Trophoblast cell (in vitro differentiated cells and primary cell): ENCODE data around the gene FAM20C.

Experiments used
- DNase-seq, 2 donors: peaks; one replicate each; pipeline ENCODE4 v3.0.0-alpha.2; 2016
- H2AFZ ChIP-seq: 2 replicates; pipeline ENCODE4 v1.6.1; 2013; ENCODE audit warnings: low read length, moderate library complexity, mild to moderate bottlenecking; ENCODE audit not compliant: insufficient read depth, poor library complexity
- H2AK5ac ChIP-seq: 2 replicates; pipeline ENCODE4 v1.6.1; 2013; ENCODE audit warnings: mild to moderate bottlenecking, low read length
- H2BK120ac ChIP-seq: 2 replicates; pipeline ENCODE4 v1.6.1; 2013; ENCODE audit warnings: low read length, mild to moderate bottlenecking, moderate library complexity; ENCODE audit not compliant: insufficient read depth, poor library complexity
- H2BK12ac ChIP-seq: 2 replicates; pipeline ENCODE4 v1.6.1; 2013; ENCODE audit warnings: mild to moderate bottlenecking, low read length, moderate library complexity
- H2BK5ac ChIP-seq: 2 replicates; pipeline ENCODE4 v1.6.1; 2013; ENCODE audit warnings: low read length, low read depth, moderate library complexity, mild to moderate bottlenecking; ENCODE audit not compliant: poor library complexity
- H3K14ac ChIP-seq: 2 replicates; pipeline ENCODE4 v1.6.1; 2013; ENCODE audit warnings: mild to moderate bottlenecking, low read length
- H3K18ac ChIP-seq: 2 replicates; pipeline ENCODE4 v1.6.1; 2013; ENCODE audit warnings: mild to moderate bottlenecking, low read length
- H3K23ac ChIP-seq: 2 replicates; pipeline ENCODE4 v1.6.1; 2013; ENCODE audit warnings: low read length
- H3K27ac ChIP-seq: 2 replicates; pipeline ENCODE4 v1.5.1; 2013; ENCODE audit warnings: low read depth, mild to moderate bottlenecking, inconsistent platforms, low read length, moderate library complexity
- H3K27me3 ChIP-seq: 2 replicates; pipeline ENCODE4 v1.6.1; 2013; ENCODE audit warnings: inconsistent platforms, mild to moderate bottlenecking, low read length, moderate library complexity; ENCODE audit not compliant: insufficient read depth
- H3K36me3 ChIP-seq, 2 experiments: 1 replicate in 1 of 2; 2 replicates in 1 of 2; pipeline ENCODE4 v1.6.1; 2013; ENCODE audit warnings: low read length in 2 of 2, mild to moderate bottlenecking in 2 of 2, moderate library complexity in 1 of 2; ENCODE audit not compliant: insufficient read depth in 2 of 2, control insufficient read depth in 1 of 2
- H3K4ac ChIP-seq: 2 replicates; pipeline ENCODE4 v1.6.1; 2013; ENCODE audit warnings: low read depth, mild to moderate bottlenecking, low read length, moderate library complexity
- H3K4me1 ChIP-seq, 2 experiments: 1 replicate in 1 of 2; 2 replicates in 1 of 2; pipeline ENCODE4 v1.6.1; 2013; ENCODE audit warnings: low read length in 2 of 2, mild to moderate bottlenecking in 2 of 2, moderate library complexity in 1 of 2; ENCODE audit not compliant: insufficient read depth in 2 of 2, control insufficient read depth in 1 of 2
- H3K4me2 ChIP-seq: 2 replicates; pipeline ENCODE4 v1.6.1; 2013; ENCODE audit warnings: inconsistent platforms, mild to moderate bottlenecking, low read length, moderate library complexity
- H3K4me3 ChIP-seq: 2 replicates; pipeline ENCODE4 v1.5.1; 2013; ENCODE audit warnings: mild to moderate bottlenecking, low read depth, low read length, inconsistent platforms
- H3K79me1 ChIP-seq: one replicate; pipeline ENCODE4 v1.6.1; 2013; ENCODE audit warnings: low read length
- H3K79me2 ChIP-seq: 2 replicates; pipeline ENCODE4 v1.6.1; 2013; ENCODE audit warnings: low read length, mild to moderate bottlenecking; ENCODE audit not compliant: control insufficient read depth, insufficient read depth, poor library complexity
- H3K9ac ChIP-seq: 2 replicates; pipeline ENCODE4 v1.6.1; 2013; ENCODE audit warnings: mild to moderate bottlenecking, low read length
- H3K9me3 ChIP-seq: 2 replicates; pipeline ENCODE4 v1.6.1; 2013; ENCODE audit warnings: low read depth, mild to moderate bottlenecking, control low read depth, inconsistent platforms, low read length; ENCODE audit not compliant: insufficient read depth
- H4K12ac ChIP-seq: 2 replicates; pipeline ENCODE4 v1.6.1; 2013; ENCODE audit warnings: low read depth, mild to moderate bottlenecking, low read length, moderate library complexity
- H4K8ac ChIP-seq: 2 replicates; pipeline ENCODE4 v1.6.1; 2013; ENCODE audit warnings: low read depth, mild to moderate bottlenecking, low read length, moderate library complexity
- H4K91ac ChIP-seq: one replicate; pipeline ENCODE4 v1.6.1; 2013; ENCODE audit warnings: low read depth, mild to moderate bottlenecking, low read length, moderate library complexity
- WGBS: extraction: QIAGEN DNeasy Blood & Tissue Kit; methylation state at CpG from one replicate; pipeline ENCODE4 v1.1.7; 2013; ENCODE audit warnings: missing lambda C conversion rate; ENCODE audit not compliant: insufficient read length, insufficient coverage; ENCODE audit errors: extremely low coverage; 5-methylcytosine and 5-hydroxymethylcytosine counted together

Gene FAM20C

GRCh38 chr7:252981-253380, 60.6 kb downstream of the FAM20C start:
- H3K18ac ChIP-seq, result no peak overlapping the region
- H2BK12ac ChIP-seq, result no peak overlapping the region
- no peak overlapping the region for H3K4ac ChIP-seq

GRCh38 chr7:253581-254336, 61.4 kb downstream of the FAM20C start:
- Histone ChIP-seq H3K23ac (no peak overlapping the region), H2BK12ac (no peak overlapping the region), H3K4me1 (no peaks in the 10 kb centered on the region), H3K27me3 (no peaks in the 10 kb centered on the region), H4K8ac (no peak overlapping the region), H3K4me2 (no peak overlapping the region), H3K9ac (no peak overlapping the region), H3K27ac (no peak overlapping the region), H4K91ac (no peak overlapping the region), H3K4me3 (no peak overlapping the region), H2AFZ (no peak overlapping the region), H2BK120ac (no peak overlapping the region), H2AK5ac (no peak overlapping the region), H3K14ac (no peak overlapping the region), H4K12ac (no peak overlapping the region), H3K4ac (no peak overlapping the region), H3K9me3 (peaks cover 35% of the 10 kb centered on the region), H2BK5ac (no peak overlapping the region), H3K79me2 (no peaks in the 10 kb centered on the region), H3K18ac (no peak overlapping the region), H3K36me3 (no peaks in the 10 kb centered on the region), H3K79me1 (no peaks in the 10 kb centered on the region)
- no peak for DNase-seq
- no CpG with 5 or more reads among the region's 41 CpGs for WGBS

More at GRCh38 chr7:252981-253380, 60.6 kb downstream of the FAM20C start:
- no peak for DNase-seq
- H4K12ac ChIP-seq, result no peak overlapping the region
- H3K4me3 ChIP-seq, result no peak overlapping the region
- H3K4me1 ChIP-seq, result no peaks in the 10 kb centered on the region
- H4K8ac ChIP-seq, result no peak overlapping the region
- H3K4me2 ChIP-seq, result no peak overlapping the region
- H3K36me3 ChIP-seq, result no peaks in the 10 kb centered on the region
- no peak overlapping the region for H2BK120ac ChIP-seq
- H3K23ac ChIP-seq, result no peak overlapping the region
- H4K91ac ChIP-seq, result no peak overlapping the region
- H3K79me2 ChIP-seq, result no peaks in the 10 kb centered on the region
- no peaks in the 10 kb centered on the region for H3K27me3 ChIP-seq
- no peak overlapping the region for H2AFZ ChIP-seq
- H3K9ac ChIP-seq, result no peak overlapping the region
- no peak overlapping the region for H3K27ac ChIP-seq
- no peak overlapping the region for H3K14ac ChIP-seq
- H2AK5ac ChIP-seq, result no peak overlapping the region
- no peak overlapping the region for H2BK5ac ChIP-seq
- no peaks in the 10 kb centered on the region for H3K79me1 ChIP-seq
- peaks cover 32% of the 10 kb centered on the region for H3K9me3 ChIP-seq
- WGBS, result no CpG with 5 or more reads among the region's 22 CpGs

GRCh38 chr7:254337-255037, 62.1 kb downstream of the FAM20C start:
- no peak overlapping the region for H3K9ac ChIP-seq
- no peak overlapping the region for H3K4me2 ChIP-seq
- H2BK120ac ChIP-seq, result no peak overlapping the region
- H3K79me2 ChIP-seq, result no peaks in the 10 kb centered on the region
- no CpG with 5 or more reads among the region's 31 CpGs for WGBS
- H3K9me3 ChIP-seq, result peaks cover 39% of the 10 kb centered on the region
- no peak overlapping the region for H2BK5ac ChIP-seq
- no peaks in the 10 kb centered on the region for H3K27me3 ChIP-seq
- no peak for DNase-seq
- no peak overlapping the region for H2BK12ac ChIP-seq
- no peaks in the 10 kb centered on the region for H3K36me3 ChIP-seq
- H3K79me1 ChIP-seq, result no peaks in the 10 kb centered on the region
- no peak overlapping the region for H3K23ac ChIP-seq
- H4K91ac ChIP-seq, result no peak overlapping the region
- no peak overlapping the region for H3K4ac ChIP-seq
- H2AK5ac ChIP-seq, result no peak overlapping the region
- no peak overlapping the region for H3K14ac ChIP-seq
- H3K4me1 ChIP-seq, result no peaks in the 10 kb centered on the region
- no peak overlapping the region for H3K18ac ChIP-seq
- no peak overlapping the region for H3K27ac ChIP-seq
- no peak overlapping the region for H4K8ac ChIP-seq
- H3K4me3 ChIP-seq, result no peak overlapping the region
- H4K12ac ChIP-seq, result no peak overlapping the region
- no peak overlapping the region for H2AFZ ChIP-seq

GRCh38 chr7:255038-255435, 62.7 kb downstream of the FAM20C start:
- no peak overlapping the region for H3K27ac ChIP-seq
- DNase-seq, result no peak
- H2AK5ac ChIP-seq, result no peak overlapping the region

More at GRCh38 chr7:255038-255435, 62.7 kb downstream of the FAM20C start:
- Histone ChIP-seq H4K91ac (no peak overlapping the region), H3K4ac (no peak overlapping the region), H3K4me2 (no peak overlapping the region), H3K4me1 (no peaks in the 10 kb centered on the region), H2AFZ (no peak overlapping the region), H3K4me3 (no peak overlapping the region), H2BK5ac (no peak overlapping the region), H3K79me2 (no peaks in the 10 kb centered on the region), H2BK120ac (no peak overlapping the region), H3K9ac (no peak overlapping the region), H4K8ac (no peak overlapping the region), H3K36me3 (no peaks in the 10 kb centered on the region), H4K12ac (no peak overlapping the region), H2BK12ac (no peak overlapping the region), H3K9me3 (peaks cover 44% of the 10 kb centered on the region), H3K18ac (no peak overlapping the region), H3K23ac (no peak overlapping the region), H3K14ac (no peak overlapping the region), H3K79me1 (no peaks in the 10 kb centered on the region), H3K27me3 (no peaks in the 10 kb centered on the region)
- no CpG with 5 or more reads among the region's 19 CpGs for WGBS
